ENCODE results near the gene CCDC57.

CCDC57 gene

GRCh38 chr17:82118168-82118814, 94.4 kb downstream of the CCDC57 start:
- no peak for DNase-seq

DNA sequence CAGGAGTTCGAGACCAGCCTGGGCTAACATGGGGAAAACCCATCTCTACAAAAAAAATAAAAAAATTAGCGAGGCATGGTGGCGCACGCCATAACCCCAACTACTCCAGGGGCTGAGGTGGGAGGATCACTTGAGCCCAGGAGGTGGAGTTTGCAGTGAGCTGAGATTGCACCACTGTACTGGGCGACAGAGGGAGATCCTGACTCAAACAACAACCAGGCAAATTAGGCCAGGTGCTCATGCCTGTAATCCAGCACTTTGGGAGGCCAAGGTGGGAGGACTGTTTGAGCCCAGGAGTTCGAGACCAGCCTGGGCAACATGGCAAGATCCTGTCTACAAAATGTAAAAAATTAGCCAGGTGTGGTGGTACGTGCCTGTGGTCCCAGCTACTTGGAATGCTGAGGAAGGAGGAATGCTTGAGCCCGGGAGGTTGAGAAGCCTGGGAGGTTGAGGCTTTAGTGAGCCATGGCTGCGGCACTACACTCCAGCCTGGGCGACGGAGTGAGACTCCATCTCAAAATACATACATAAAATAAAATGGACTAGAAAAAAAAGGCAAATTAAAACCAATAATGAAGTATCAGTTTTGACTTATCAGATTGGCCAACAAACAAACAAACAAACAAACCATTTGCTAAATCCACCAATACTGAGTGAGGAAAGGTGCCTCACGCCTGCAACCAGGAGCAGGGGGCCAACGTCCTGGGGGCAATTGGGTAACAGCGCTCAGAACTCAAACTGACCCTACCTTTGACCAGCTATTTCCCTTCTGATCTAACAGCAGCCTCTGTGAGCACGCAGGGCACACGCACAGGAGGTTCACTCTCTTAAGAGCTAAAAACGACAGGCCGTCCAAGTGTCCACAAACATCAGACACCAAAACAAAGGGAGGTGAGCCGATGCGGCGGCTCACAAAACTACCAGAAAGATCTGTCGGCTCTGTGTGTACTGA, 95.2 kb downstream of the CCDC57 start:
- no peak for DNase-seq

DNA sequence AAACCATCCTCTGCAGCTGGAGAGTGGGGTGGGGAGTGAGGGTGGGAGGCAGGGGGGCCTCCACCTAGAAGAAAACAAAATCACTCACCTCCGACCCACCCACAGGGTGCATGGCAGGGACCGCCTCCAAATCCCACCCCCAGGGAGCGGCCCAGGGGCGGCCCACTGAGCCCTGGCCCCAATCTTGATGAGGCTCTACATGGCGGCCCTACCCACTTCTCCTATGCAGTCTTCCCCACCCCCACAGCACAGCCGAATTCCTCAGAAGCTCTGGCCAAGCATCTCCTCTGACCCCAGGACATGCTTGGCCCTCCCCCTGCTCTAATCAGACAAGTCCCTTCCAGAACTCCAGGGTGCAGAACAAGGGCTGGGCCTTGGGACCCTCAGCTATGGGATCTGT, 96.4 kb downstream of the CCDC57 start:
- no peak for DNase-seq

- DNase-seq = no peak
Observed at GRCh38 chr17:82114872-82115271, 97.8 kb downstream of the CCDC57 start.

DNA sequence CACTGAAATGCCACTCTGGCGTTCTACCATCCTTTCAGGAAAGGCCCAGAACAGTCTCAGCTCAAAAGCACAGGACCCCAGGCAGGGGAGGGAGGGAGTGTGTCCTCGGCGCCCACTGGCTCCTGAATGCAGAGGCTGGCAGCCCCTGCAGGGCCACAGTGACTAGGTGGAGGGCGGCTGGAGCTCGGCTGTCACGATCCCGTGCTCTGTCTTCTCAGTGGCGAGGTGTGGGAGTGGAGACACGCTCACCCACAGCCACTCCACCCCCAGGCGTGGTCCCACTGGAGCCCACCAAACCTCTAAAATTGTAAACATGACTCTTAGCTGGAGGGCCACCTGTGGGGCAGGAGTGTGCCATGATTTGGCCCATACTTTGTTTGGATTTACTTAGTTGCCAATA, 98.2 kb downstream of the CCDC57 start:
- DNase-seq = no peak

- DNase-seq = no peak
Observed at GRCh38 chr17:82113941-82114340, 98.7 kb downstream of the CCDC57 start.

DNA sequence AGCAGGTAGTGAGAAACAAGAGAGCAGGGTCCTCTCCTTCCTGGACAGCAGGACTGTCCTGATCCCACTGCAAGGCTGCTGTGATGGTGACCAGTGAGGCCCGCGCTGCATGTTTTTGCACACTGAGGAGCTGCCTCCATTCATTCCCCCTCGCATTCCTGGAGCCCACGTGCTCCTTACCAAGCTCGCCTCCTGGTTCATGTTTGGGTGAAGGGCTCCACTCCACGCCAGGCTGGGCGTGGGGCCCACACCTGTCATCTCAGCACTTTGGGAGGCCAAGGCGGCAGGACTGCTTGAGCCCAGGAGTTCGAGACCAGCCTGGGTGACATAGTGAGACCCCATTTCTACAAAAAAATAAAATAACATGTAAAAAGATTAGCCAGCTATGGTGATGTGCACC, 99.2 kb downstream of the CCDC57 start:
- DNase-seq = no peak

- DNase-seq = no peak
Observed at GRCh38 chr17:82112914-82113311, 99.7 kb downstream of the CCDC57 start.

DNA sequence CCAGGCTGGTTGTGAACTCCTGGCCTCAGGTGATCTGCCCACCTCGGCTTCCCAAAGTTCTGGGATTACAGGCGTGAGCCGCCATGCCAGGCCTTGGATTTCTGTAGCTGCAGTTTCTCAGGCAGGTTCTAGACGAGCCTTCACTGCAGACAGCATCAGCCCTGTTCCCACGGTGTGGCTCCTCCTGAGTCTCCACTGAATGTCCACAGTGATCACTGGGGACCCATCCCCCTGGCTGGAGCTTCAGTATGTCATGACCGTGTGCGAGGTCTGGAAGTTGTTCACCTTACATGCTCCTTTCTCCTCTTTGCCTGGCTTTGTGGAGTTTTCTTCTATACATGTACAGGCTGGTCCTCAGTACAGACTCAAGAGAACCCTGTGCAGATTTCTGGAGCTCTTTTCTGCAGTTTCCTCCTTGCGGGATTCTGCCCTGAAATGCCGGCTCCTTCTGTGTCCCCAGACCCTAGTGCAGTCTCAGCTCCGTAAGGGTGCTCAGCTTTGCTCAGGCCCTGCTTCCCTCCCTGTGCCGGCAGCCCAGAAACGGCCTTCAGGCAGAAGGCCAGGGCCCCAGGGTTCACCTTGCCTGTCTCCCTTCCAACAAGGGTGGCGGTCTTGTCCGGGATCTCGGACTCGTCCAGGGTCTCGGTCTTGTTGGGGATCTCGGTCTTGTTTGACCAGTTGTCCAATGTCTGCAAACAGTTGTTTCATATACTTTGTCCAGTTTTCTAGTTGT, 100.3 kb downstream of the CCDC57 start:
- DNase-seq = no peak

- DNase-seq = no peak
Observed at GRCh38 chr17:82110298-82110697, 102.3 kb downstream of the CCDC57 start.

GRCh38 chr17:82108961-82109475, 103.6 kb downstream of the CCDC57 start:
- DNase-seq = no peak

DNA sequence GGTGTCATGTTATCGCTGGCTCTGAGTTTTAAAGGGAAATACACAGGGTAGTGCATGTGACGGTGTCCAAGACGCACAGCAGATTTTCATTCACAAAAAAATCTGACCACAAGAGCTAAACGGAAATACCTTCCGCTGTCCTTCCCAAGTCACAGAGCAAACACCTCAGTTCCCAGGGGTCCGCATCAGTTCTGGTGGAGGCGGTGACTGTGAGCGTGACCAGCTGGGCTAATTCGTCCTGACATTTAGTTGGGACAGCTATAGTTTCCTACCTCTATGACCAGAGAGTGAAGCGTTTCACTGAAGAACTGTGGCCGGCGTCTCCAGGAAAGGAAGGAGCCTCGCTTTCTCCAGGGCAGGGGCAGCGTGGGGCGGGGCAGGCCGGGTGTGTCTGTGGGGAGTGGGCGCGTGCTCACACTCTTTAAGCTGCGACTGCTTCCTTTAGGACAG, 104.1 kb downstream of the CCDC57 start:
- no peak for DNase-seq

GRCh38 chr17:82108038-82108437, 104.6 kb downstream of the CCDC57 start:
- DNase-seq = no peak

GRCh38 chr17:82107341-82107860, 105.2 kb downstream of the CCDC57 start:
- DNase-seq = no peak

GRCh38 chr17:82106688-82107305, 105.8 kb downstream of the CCDC57 start:
- no peak for DNase-seq

DNA sequence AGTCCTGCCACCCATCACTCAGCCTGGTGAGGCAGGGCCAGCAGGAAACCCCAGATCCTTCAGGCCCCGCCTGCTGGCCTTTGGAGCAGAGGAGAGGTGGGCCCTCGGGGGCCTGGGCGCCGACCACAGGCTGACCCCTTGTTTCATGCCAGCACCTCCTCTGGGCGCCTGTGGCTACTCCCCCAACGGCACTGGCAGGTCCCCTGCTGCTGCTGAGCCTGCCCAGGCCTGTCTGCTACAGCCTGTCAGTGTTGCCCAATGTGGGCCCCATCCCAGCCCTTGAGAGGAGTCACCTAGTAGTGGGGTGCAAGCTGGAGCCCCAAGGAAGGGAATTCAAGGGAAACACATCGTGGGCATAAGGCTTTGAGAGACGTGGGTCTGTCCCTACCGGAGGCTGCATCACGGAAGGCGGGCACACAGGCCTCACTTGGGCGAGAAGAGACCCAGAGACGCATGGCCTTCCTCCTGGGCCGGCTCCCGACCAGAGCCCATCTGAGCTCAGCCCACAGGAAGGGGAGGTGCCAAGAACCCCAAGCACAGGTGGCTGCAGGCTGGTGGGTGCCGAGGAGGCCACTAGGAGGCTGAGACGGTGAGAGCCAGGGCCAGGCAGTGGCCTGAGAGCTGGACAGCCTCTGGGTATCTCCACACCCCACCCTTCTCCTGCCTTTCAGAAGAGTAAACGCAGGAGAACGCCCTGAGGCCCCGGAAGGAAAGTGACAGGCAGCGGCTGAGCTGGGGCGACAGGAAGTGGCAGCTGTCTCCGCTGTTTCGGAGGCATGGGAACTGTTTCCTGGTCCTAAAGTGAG, 106.6 kb downstream of the CCDC57 start:
- DNase-seq = no peak

DNA sequence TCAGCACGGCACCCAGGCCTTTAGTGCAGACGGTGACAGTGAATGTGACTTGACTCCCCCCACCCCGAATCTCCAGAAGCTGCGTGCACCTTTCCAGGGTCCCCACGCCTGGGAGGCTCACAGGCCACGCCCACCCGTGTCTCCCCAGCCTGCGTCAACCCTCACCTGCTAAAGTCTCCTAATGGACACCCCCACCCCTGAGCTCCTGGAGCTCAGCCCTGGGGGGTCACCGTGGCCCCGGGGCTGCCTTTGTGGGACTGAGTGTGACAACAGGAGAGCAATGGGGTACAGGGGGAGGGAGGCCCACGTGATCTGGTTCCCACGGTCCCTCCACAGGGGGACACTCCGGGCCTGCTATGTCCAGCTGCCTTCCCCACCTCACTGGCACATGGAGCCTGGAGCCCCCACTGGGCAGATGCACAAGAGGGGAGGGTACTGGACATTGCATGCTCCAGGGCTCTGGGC, 107.2 kb downstream of the CCDC57 start:
- DNase-seq = no peak

- DNase-seq = no peak
Observed at GRCh38 chr17:82104797-82105416, 107.7 kb downstream of the CCDC57 start.

DNA sequence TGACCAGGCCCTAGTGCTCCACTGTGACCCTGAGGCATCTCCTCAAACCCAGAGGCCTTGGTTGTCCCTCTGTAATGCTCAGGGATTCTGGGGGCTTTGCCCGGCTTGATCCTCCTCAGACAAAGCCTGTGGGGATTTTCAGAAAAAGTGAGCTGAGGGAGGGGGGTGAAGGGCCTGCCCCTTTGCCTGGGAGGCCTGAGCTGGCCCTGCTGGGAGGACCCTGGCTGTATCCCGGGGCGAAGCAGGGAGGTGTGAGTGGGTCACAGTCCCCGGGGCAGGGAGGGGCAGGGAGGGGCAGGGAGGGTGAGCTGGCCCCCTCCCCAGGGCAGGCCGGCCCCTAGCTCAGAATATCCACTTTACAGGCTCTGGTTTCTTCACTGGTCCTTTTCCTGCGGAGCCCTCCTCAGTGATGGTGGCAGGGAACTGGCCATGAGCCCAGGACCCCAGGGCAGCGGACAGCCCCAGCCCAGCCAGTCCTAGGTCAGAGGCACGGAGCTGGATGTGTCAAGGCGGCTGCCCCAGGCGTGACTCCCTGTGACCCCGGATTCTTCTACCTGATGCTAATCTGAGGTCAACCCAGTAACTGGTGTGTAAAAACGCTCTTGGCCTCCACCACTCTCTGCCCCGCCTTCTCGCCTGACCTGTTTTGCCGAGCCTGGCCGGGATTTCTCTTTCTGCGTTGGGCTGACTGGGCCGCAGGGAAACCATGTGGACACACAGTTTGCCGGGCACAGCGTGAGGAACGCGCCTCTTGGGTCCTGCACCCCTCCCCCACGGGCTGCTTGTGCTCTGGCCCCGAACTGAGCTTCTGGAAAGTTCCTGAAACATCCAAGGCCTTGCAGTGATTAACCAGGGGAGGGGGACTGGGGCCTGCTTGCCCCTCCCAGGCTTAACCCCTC, 108.8 kb downstream of the CCDC57 start:
- DNase-seq = no peak
